Uterus (tissue), 2 donors: ENCODE data around the gene NCDN.

Experiments used
- POLR2A ChIP-seq, 2 donors: fragments of 450-650 bp; IDR thresholded peaks; one replicate each; pipeline ENCODE4 v1.6.1; 2016; ENCODE audit warnings: antibody characterized with exemption in 2 of 2, mild to moderate bottlenecking in 1 of 2, moderate library complexity in 1 of 2
- TF ChIP-seq, protein P1 (sequence below), 4 experiments: fragments of 200-600 bp in 2 of 4; fragments of 450-650 bp in 2 of 4; sonication (generic) in 2 of 4; IDR thresholded peaks; one replicate each; pipeline ENCODE4 v1.5.1; 2016 to 2019; ENCODE audit warnings: antibody characterized with exemption in 4 of 4, mild to moderate bottlenecking in 2 of 4, moderate library complexity in 1 of 4

DNA sequence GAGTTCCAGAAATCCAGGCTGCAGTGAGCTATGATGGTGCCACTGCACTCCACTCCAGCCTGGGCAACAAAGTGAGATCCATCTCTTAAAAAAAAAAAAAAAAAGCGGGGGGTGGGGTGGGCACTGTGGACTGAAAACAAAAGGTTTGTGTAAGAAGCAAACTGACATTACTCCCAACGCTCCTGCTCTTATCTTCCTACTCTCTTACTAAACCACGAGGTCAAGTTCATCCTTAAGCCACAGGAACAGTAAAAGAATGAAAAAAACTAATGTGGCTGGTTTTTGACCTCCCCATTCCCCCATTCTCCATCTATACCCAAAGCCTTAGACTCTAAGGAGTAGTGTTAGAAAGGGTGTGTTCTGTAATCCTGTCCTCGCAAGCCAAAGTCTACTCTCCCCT is 46.3 kb downstream of the NCDN start:
- TF ChIP-seq POLR2A (IDR thresholded peaks at IDR 0.05) = no peak
- TF ChIP-seq, protein P1, sequence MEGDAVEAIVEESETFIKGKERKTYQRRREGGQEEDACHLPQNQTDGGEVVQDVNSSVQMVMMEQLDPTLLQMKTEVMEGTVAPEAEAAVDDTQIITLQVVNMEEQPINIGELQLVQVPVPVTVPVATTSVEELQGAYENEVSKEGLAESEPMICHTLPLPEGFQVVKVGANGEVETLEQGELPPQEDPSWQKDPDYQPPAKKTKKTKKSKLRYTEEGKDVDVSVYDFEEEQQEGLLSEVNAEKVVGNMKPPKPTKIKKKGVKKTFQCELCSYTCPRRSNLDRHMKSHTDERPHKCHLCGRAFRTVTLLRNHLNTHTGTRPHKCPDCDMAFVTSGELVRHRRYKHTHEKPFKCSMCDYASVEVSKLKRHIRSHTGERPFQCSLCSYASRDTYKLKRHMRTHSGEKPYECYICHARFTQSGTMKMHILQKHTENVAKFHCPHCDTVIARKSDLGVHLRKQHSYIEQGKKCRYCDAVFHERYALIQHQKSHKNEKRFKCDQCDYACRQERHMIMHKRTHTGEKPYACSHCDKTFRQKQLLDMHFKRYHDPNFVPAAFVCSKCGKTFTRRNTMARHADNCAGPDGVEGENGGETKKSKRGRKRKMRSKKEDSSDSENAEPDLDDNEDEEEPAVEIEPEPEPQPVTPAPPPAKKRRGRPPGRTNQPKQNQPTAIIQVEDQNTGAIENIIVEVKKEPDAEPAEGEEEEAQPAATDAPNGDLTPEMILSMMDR (IDR thresholded peaks at IDR 0.05) = no peak
